ENCODE measurements around the gene GSE1.

The GSE1 gene

DNA sequence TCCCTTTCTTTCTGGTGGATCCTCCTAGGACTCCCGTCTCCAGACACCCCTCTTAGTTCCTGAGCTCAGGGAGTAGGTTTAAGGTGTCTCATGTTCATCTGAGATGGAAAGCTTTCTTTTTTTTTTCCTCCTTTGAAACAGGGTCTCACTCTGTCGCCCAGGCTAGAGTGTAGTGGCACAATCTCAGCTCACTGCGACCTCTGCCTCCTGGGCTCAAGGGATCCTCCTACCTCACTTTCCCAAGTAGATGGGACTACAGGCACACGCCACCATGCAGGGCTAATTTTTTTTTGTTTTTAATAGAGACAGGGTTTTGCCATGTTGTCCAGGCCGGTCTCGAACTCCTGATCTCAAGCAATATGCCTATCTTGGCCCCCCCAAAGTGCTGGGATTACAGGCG, 3.6 kb upstream of the GSE1 start:
- Histone ChIP-seq H3K27ac (ENCODE audit: low read length, poor library complexity, severe bottlenecking) (no peak overlapping the region), H2AFZ (ENCODE audit: low read depth, low read length) (no peak overlapping the region), H2BK15ac (ENCODE audit: low read depth, poor library complexity, severe bottlenecking) (no peak overlapping the region), H3K4me3 (ENCODE audit: insufficient read depth in 1 of 2, low read depth in 1 of 2, low read length in 2 of 2) (no peak overlapping the region), H3K4me2 (ENCODE audit: low read length, poor library complexity, severe bottlenecking) (no peak overlapping the region), H2BK12ac (ENCODE audit: low read length in 2 of 2) (no peak overlapping the region), H3K4ac (ENCODE audit: low read depth in 1 of 2, low read length in 2 of 2) (no peak overlapping the region), H3K9ac (ENCODE audit: low read length) (no peak overlapping the region), H3K23ac (ENCODE audit: low read length in 2 of 2) (no peak overlapping the region), H4K8ac (ENCODE audit: low read length) (no peak overlapping the region), H2BK120ac (ENCODE audit: low read depth, low read length) (no peak overlapping the region), H2BK5ac (ENCODE audit: low read depth, low read length, poor library complexity, severe bottlenecking) (no peak overlapping the region), H3K4me1 (ENCODE audit: control insufficient read depth, insufficient read depth, low read depth, low read length) (peaks cover 47% of the 10 kb centered on the region), H3K36me3 (ENCODE audit: control insufficient read depth in 1 of 2, insufficient read depth in 2 of 2, low read depth in 1 of 2, low read length in 2 of 2) (peaks cover 0 to 13% of the 10 kb centered on the region in 2 experiments), H3K27me3 (ENCODE audit: control insufficient read depth in 1 of 2, insufficient read depth in 1 of 2, low read length in 2 of 2) (no peaks in the 10 kb centered on the region), H2AK5ac (ENCODE audit: low read length, severe bottlenecking) (no peak overlapping the region), H3K18ac (ENCODE audit: low read depth in 1 of 2, low read length in 2 of 2) (no peak overlapping the region), H3K14ac (ENCODE audit: low read length in 2 of 2) (no peak overlapping the region), H4K91ac (ENCODE audit: low read length) (no peak overlapping the region), H3K79me1 (replicated peaks; ENCODE audit: low read length, poor library complexity, severe bottlenecking) (peaks cover 44% of the 10 kb centered on the region), H3K9me3 (ENCODE audit: control insufficient read depth, low read length) (no peaks in the 10 kb centered on the region)
- no peak for DNase-seq
- 98% methylated on average over 5 of the region's 7 CpGs for WGBS

GRCh38 chr16:85610059-85610445, 3.1 kb upstream of the GSE1 start:
- H3K23ac ChIP-seq (ENCODE audit: low read length in 2 of 2) = peak overlapping the region in 1 of 2 experiments; percentile 79
- no peak overlapping the region for H2AFZ ChIP-seq (ENCODE audit: low read depth, low read length)
- peak overlapping the region; percentile 16 for H4K91ac ChIP-seq (ENCODE audit: low read length)
- no peak overlapping the region for H2BK5ac ChIP-seq (ENCODE audit: low read depth, low read length, poor library complexity, severe bottlenecking)
- H2BK120ac ChIP-seq (ENCODE audit: low read depth, low read length) = no peak overlapping the region
- H3K18ac ChIP-seq (ENCODE audit: low read depth in 1 of 2, low read length in 2 of 2) = peak overlapping the region; percentile 34 to 88
- peaks cover 44% of the 10 kb centered on the region for H3K79me1 ChIP-seq (replicated peaks; ENCODE audit: low read length, poor library complexity, severe bottlenecking)
- H3K9ac ChIP-seq (ENCODE audit: low read length) = peak overlapping the region; percentile 2
- H3K4ac ChIP-seq (ENCODE audit: low read depth in 1 of 2, low read length in 2 of 2) = peak overlapping the region; percentile 7 to 55
- H3K36me3 ChIP-seq (ENCODE audit: control insufficient read depth in 1 of 2, insufficient read depth in 2 of 2, low read depth in 1 of 2, low read length in 2 of 2) = peaks cover 0 to 13% of the 10 kb centered on the region in 2 experiments
- peak overlapping the region; percentile 80 for H4K8ac ChIP-seq (ENCODE audit: low read length)
- no peak overlapping the region for H3K27ac ChIP-seq (ENCODE audit: low read length, poor library complexity, severe bottlenecking)
- no peak overlapping the region for H2BK15ac ChIP-seq (ENCODE audit: low read depth, poor library complexity, severe bottlenecking)
- H3K27me3 ChIP-seq (ENCODE audit: control insufficient read depth in 1 of 2, insufficient read depth in 1 of 2, low read length in 2 of 2) = no peaks in the 10 kb centered on the region
- H3K9me3 ChIP-seq (ENCODE audit: control insufficient read depth, low read length) = no peaks in the 10 kb centered on the region
- peak overlapping the region in 1 of 2 experiments; percentile 41 for H3K4me3 ChIP-seq (ENCODE audit: insufficient read depth in 1 of 2, low read depth in 1 of 2, low read length in 2 of 2)
- no peak for DNase-seq
- H3K4me2 ChIP-seq (ENCODE audit: low read length, poor library complexity, severe bottlenecking) = peak overlapping the region; percentile 19
- peak overlapping the region; percentile 3 for H2AK5ac ChIP-seq (ENCODE audit: low read length, severe bottlenecking)
- H3K14ac ChIP-seq (ENCODE audit: low read length in 2 of 2) = no peak overlapping the region
- WGBS = 33% methylated on average over 11 of the region's 11 CpGs
- peak overlapping the region; percentile 0 to 47 for H2BK12ac ChIP-seq (ENCODE audit: low read length in 2 of 2)
- peaks cover 52% of the 10 kb centered on the region for H3K4me1 ChIP-seq (ENCODE audit: control insufficient read depth, insufficient read depth, low read depth, low read length)

DNA sequence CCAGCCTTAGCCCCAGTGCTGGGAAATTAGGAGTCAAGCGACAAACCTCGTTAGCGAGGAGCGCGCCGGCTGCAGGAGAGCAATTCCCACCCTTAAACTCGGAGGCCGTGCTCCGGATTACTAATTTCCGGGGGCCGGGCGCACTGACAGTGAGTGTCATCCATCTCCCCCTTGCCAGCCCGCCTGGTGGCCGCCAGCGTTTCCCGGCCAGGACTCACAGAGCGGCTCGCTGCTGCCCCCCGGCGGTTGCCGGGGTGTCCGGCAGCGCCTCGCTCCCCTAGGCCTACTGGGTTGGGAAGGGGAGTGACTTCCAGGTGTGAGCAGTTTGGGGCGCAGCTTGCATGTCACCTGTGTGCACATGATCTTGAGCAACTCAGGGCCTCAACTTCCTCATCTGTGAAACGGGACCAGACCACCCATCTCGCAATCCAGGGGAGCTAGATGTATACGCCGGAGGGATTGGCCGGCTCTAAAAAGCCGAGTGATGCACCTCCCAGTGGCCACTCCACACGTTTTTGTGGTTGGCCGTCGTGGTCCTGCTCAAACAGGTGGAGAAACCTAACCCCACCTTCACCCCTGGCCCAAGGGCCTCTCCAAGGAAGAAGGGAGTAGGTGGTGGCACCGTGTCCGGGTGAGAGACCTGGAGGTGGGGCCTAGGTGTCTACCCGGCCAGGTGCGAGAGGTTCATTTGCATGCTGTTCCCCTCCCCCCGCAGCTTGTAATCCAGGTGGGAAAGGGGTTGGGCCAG, 2.5 kb upstream of the GSE1 start:
- no peak overlapping the region for H2BK5ac ChIP-seq (ENCODE audit: low read depth, low read length, poor library complexity, severe bottlenecking)
- WGBS = 0% methylated on average over 27 of the region's 39 CpGs
- H3K4me1 ChIP-seq (ENCODE audit: control insufficient read depth, insufficient read depth, low read depth, low read length) = peaks cover 58% of the 10 kb centered on the region
- peak overlapping the region; percentile 55 to 87 for H2BK12ac ChIP-seq (ENCODE audit: low read length in 2 of 2)
- peak overlapping the region; percentile 30 for H3K4me2 ChIP-seq (ENCODE audit: low read length, poor library complexity, severe bottlenecking)
- H3K27ac ChIP-seq (ENCODE audit: low read length, poor library complexity, severe bottlenecking) = peak overlapping the region; percentile 39
- H3K27me3 ChIP-seq (ENCODE audit: control insufficient read depth in 1 of 2, insufficient read depth in 1 of 2, low read length in 2 of 2) = no peaks in the 10 kb centered on the region
- H4K91ac ChIP-seq (ENCODE audit: low read length) = peak overlapping the region; percentile 43
- H3K14ac ChIP-seq (ENCODE audit: low read length in 2 of 2) = peak overlapping the region in 1 of 2 experiments; percentile 72
- H2BK120ac ChIP-seq (ENCODE audit: low read depth, low read length) = peak overlapping the region; percentile 95
- peak overlapping the region; percentile 77 for H2AK5ac ChIP-seq (ENCODE audit: low read length, severe bottlenecking)
- DNase-seq = peak; percentile 91
- H3K36me3 ChIP-seq (ENCODE audit: control insufficient read depth in 1 of 2, insufficient read depth in 2 of 2, low read depth in 1 of 2, low read length in 2 of 2) = peaks cover 0 to 13% of the 10 kb centered on the region in 2 experiments
- H2BK15ac ChIP-seq (ENCODE audit: low read depth, poor library complexity, severe bottlenecking) = peak overlapping the region; percentile 26
- peak overlapping the region; percentile 69 to 91 for H3K18ac ChIP-seq (ENCODE audit: low read depth in 1 of 2, low read length in 2 of 2)
- peak overlapping the region in 1 of 2 experiments; percentile 79 for H3K23ac ChIP-seq (ENCODE audit: low read length in 2 of 2)
- peak overlapping the region; percentile 58 for H3K9ac ChIP-seq (ENCODE audit: low read length)
- peak overlapping the region; percentile 64 to 92 for H3K4ac ChIP-seq (ENCODE audit: low read depth in 1 of 2, low read length in 2 of 2)
- peaks cover 38% of the 10 kb centered on the region for H3K79me1 ChIP-seq (replicated peaks; ENCODE audit: low read length, poor library complexity, severe bottlenecking)
- peak overlapping the region in 1 of 2 experiments; percentile 46 for H3K4me3 ChIP-seq (ENCODE audit: insufficient read depth in 1 of 2, low read depth in 1 of 2, low read length in 2 of 2)
- H4K8ac ChIP-seq (ENCODE audit: low read length) = peak overlapping the region; percentile 94
- H2AFZ ChIP-seq (ENCODE audit: low read depth, low read length) = no peak overlapping the region
- no peaks in the 10 kb centered on the region for H3K9me3 ChIP-seq (ENCODE audit: control insufficient read depth, low read length)

GRCh38 chr16:85611194-85611443, 2.0 kb upstream of the GSE1 start:
- WGBS = 0% methylated on average over 17 of the region's 21 CpGs
- H3K18ac ChIP-seq (ENCODE audit: low read depth in 1 of 2, low read length in 2 of 2) = peak overlapping the region; percentile 85 to 91

More at GRCh38 chr16:85611194-85611443, 2.0 kb upstream of the GSE1 start:
- Histone ChIP-seq H2AK5ac (ENCODE audit: low read length, severe bottlenecking) (no peak overlapping the region), H3K36me3 (ENCODE audit: control insufficient read depth in 1 of 2, insufficient read depth in 2 of 2, low read depth in 1 of 2, low read length in 2 of 2) (peaks cover 0 to 13% of the 10 kb centered on the region in 2 experiments), H3K4me2 (ENCODE audit: low read length, poor library complexity, severe bottlenecking) (peak overlapping the region; percentile 97), H3K14ac (ENCODE audit: low read length in 2 of 2) (peak overlapping the region in 1 of 2 experiments; percentile 70), H3K4ac (ENCODE audit: low read depth in 1 of 2, low read length in 2 of 2) (peak overlapping the region; percentile 77 to 92), H4K91ac (ENCODE audit: low read length) (peak overlapping the region; percentile 96), H2BK12ac (ENCODE audit: low read length in 2 of 2) (peak overlapping the region in 1 of 2 experiments; percentile 93), H3K27me3 (ENCODE audit: control insufficient read depth in 1 of 2, insufficient read depth in 1 of 2, low read length in 2 of 2) (no peaks in the 10 kb centered on the region), H3K4me1 (ENCODE audit: control insufficient read depth, insufficient read depth, low read depth, low read length) (peaks cover 62% of the 10 kb centered on the region), H2BK5ac (ENCODE audit: low read depth, low read length, poor library complexity, severe bottlenecking) (no peak overlapping the region), H3K23ac (ENCODE audit: low read length in 2 of 2) (no peak overlapping the region), H3K4me3 (ENCODE audit: insufficient read depth in 1 of 2, low read depth in 1 of 2, low read length in 2 of 2) (peak overlapping the region; percentile 59 to 69), H3K79me1 (replicated peaks; ENCODE audit: low read length, poor library complexity, severe bottlenecking) (peaks cover 35% of the 10 kb centered on the region), H3K9me3 (ENCODE audit: control insufficient read depth, low read length) (no peaks in the 10 kb centered on the region), H3K27ac (ENCODE audit: low read length, poor library complexity, severe bottlenecking) (no peak overlapping the region), H2AFZ (ENCODE audit: low read depth, low read length) (no peak overlapping the region), H3K9ac (ENCODE audit: low read length) (peak overlapping the region; percentile 85), H4K8ac (ENCODE audit: low read length) (peak overlapping the region; percentile 94), H2BK120ac (ENCODE audit: low read depth, low read length) (peak overlapping the region; percentile 95), H2BK15ac (ENCODE audit: low read depth, poor library complexity, severe bottlenecking) (peak overlapping the region; percentile 26)
- peak; percentile 46 for DNase-seq

Measured in mesenchymal stem cell (in vitro differentiated cells and primary cell).